Dendritic cell treated with granulocyte-macrophage colony-stimulating factor and Interleukin-4, amounts not matched to agents 40 ng/mL and 50 ng/mL, for 4 days (primary cell): Measurements from ENCODE around the gene ALDH16A1.
"Not testable (repeated sequence)": the region's sequence is repeated elsewhere in the genome, so short reads cannot be mapped to it uniquely, and the experiment has no call there.

Source experiments
- H3K27ac Mint-ChIP-seq: one replicate; pipeline ENCODE4 v1.8.0; 2022; ENCODE audit warnings: mild to moderate bottlenecking, mixed read lengths
- H3K27me3 Mint-ChIP-seq: one replicate; pipeline ENCODE4 v1.8.0; 2022; ENCODE audit warnings: mild to moderate bottlenecking, mixed read lengths
- H3K36me3 Mint-ChIP-seq: one replicate; pipeline ENCODE4 v1.8.0; 2022; ENCODE audit warnings: low read depth, mixed read lengths
- H3K4me1 Mint-ChIP-seq: one replicate; pipeline ENCODE4 v1.8.0; 2022; ENCODE audit warnings: low read depth, mixed read lengths
- H3K4me3 Mint-ChIP-seq: one replicate; pipeline ENCODE4 v1.8.0; 2022; ENCODE audit warnings: mild to moderate bottlenecking, moderate library complexity, mixed read lengths
- H3K9me3 Mint-ChIP-seq: one replicate; pipeline ENCODE4 v1.8.0; 2022; ENCODE audit warnings: mixed read lengths
- intact Hi-C: fragments of 100-400 bp; cut with micrococcal nuclease; formaldehyde crosslinking; loops from one replicate; pipeline ENCODE4 v1.15.0; 2022

Gene ALDH16A1

GRCh38 chr19:49441210-49441959 lies 11.6 kb upstream of the ALDH16A1 start, which contains the start of gene SLC17A7:
Gene SLC17A7 (minus strand): TSS chr19:49441527. CDS start chr19:49441379, 148 bp downstream.
- intact Hi-C loops: no loop called here
- peaks cover 48% of the 10 kb centered on the region for H3K4me1 Mint-ChIP-seq
- peaks cover 62% of the 10 kb centered on the region for H3K27me3 Mint-ChIP-seq
- H3K9me3 Mint-ChIP-seq: no peaks in the 10 kb centered on the region
- H3K36me3 Mint-ChIP-seq: peaks cover 8% of the 10 kb centered on the region
- peak within 1 kb of the TSS; percentile 74 for H3K4me3 Mint-ChIP-seq
- peak within 1 kb of the TSS; percentile 60 for H3K27ac Mint-ChIP-seq

DNA sequence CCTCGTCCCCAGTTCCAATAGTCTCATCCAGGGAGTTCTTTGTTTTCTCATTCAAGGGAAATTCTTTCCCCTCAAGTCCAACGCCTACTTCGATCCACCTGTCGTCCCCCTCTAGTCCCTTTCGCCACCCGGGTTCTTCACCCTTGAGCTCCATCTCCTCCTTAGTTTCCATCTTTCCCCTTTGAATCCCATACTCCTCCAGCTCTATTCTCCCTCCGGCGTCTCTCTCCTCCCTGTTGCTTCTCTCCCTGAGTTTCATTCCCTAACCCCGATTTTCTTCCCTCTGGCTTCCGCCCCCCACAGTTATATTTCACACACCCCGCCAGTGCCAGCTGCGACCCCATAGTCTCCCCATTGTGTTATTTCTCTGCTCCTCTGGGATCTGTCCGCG lies 11.1 kb upstream of the ALDH16A1 start:
- intact Hi-C loops: no loop called here
- Mint-ChIP-seq H3K27me3 (peaks cover 56% of the 10 kb centered on the region), H3K4me3 (peak overlapping the region; percentile 74), H3K27ac (peak overlapping the region; percentile 60), H3K9me3 (no peaks in the 10 kb centered on the region), H3K36me3 (peaks cover 14% of the 10 kb centered on the region), H3K4me1 (peaks cover 52% of the 10 kb centered on the region)

DNA sequence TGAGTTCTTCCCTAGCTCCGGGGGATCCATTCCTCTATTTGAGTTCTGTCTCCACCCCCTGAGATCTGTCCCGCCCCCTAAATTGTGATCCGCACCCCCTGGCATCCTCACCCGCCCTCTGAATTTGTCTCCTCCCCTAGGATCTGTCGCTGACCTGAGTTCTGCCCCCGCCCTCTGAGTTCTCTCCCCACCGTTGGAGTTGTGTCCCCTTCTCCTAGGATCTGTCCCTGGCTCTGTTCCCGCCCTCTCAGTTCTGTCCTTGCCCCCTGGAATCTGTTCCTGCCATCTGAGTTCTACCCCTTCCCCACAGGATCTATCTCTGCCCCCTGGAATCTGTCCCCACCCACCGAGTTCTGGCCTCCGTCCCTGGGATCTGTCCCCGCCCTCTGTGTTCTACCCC lies 10.7 kb upstream of the ALDH16A1 start:
- H3K4me1 Mint-ChIP-seq: peaks cover 56% of the 10 kb centered on the region
- H3K27ac Mint-ChIP-seq: peak overlapping the region; percentile 60
- H3K27me3 Mint-ChIP-seq: peaks cover 52% of the 10 kb centered on the region
- peaks cover 18% of the 10 kb centered on the region for H3K36me3 Mint-ChIP-seq
- no peaks in the 10 kb centered on the region for H3K9me3 Mint-ChIP-seq
- peak overlapping the region; percentile 74 for H3K4me3 Mint-ChIP-seq
- intact Hi-C loops: no loop called here

DNA sequence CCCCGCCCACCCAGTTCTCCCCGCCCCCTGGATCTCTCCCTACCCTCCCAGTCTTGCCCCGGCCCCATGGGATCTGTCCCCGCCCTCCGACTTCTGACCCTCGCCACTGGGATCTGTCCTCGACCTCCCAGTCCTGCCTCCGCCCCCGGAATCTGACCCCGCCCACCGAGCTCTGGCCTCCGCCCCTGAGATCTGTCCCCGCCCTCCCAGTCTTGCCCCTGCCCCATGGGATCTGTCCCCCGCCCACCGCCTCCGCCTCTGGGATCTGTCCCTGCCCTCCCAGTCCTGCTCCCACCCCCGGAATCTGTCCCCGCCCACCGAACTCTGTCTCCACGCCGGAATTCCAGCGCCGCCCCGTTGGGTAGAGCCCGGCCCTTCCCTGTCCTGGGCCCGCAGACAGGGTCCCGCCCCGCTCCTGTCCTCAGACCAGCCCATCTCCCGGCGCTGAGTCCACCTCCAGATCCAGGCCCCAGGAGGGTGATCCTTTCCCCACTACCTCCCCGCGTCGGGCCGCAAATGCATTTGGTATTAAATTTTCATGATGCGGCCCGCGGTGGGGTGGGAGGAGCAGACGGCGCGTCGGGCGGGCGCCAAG lies 10.2 kb upstream of the ALDH16A1 start:
- no peaks in the 10 kb centered on the region for H3K9me3 Mint-ChIP-seq
- H3K4me1 Mint-ChIP-seq: peaks cover 61% of the 10 kb centered on the region
- intact Hi-C loops: loop anchor here (1.0 kb wide), 2 partner anchors 8 to 51 kb away; partner anchors contain the start of gene PIH1D1
- peaks cover 47% of the 10 kb centered on the region for H3K27me3 Mint-ChIP-seq
- peak overlapping the region; percentile 74 for H3K4me3 Mint-ChIP-seq
- H3K27ac Mint-ChIP-seq: peak overlapping the region; percentile 60
- peaks cover 23% of the 10 kb centered on the region for H3K36me3 Mint-ChIP-seq

GRCh38 chr19:49443366-49444099 lies 9.5 kb upstream of the ALDH16A1 start:
- Mint-ChIP-seq H3K27me3 (peaks cover 40% of the 10 kb centered on the region), H3K9me3 (no peaks in the 10 kb centered on the region), H3K4me1 (peaks cover 68% of the 10 kb centered on the region), H3K36me3 (peaks cover 30% of the 10 kb centered on the region), H3K27ac (peak overlapping the region; percentile 60), H3K4me3 (peak overlapping the region; percentile 74)
- intact Hi-C loops: loop anchor here (1.0 kb wide), 2 partner anchors 8 to 51 kb away; partner anchors contain the start of gene PIH1D1

GRCh38 chr19:49444100-49444700 lies 8.8 kb upstream of the ALDH16A1 start:
- H3K9me3 Mint-ChIP-seq, intact Hi-C loops: not testable (repeated sequence)
- Mint-ChIP-seq H3K27ac (peak overlapping the region; percentile 60), H3K4me3 (peak overlapping the region; percentile 74), H3K27me3 (peaks cover 33% of the 10 kb centered on the region), H3K36me3 (peaks cover 36% of the 10 kb centered on the region), H3K4me1 (peaks cover 75% of the 10 kb centered on the region)

DNA sequence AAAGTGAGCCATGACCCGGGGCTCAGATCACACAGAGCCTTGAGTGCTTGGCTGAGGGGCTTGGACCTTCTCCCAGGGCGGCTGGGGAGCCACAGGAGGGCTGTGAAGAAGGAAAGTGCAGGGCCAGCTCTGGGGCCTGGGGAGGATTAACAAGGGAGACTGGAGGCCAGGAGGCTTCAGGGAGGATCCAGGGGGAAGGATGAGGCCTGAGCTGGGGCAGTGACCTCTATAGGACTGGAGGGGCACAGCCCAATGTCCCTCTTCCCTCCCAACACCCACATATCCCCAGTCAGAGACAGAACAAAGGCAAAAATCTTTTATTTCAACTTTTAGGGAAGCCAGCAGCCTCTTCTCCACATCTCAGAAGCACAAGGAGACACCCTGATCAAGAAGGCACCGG lies 7.0 kb upstream of the ALDH16A1 start:
- intact Hi-C loops: no loop called here
- H3K27ac Mint-ChIP-seq: peak overlapping the region; percentile 74
- peaks cover 87% of the 10 kb centered on the region for H3K4me1 Mint-ChIP-seq
- peaks cover 15% of the 10 kb centered on the region for H3K27me3 Mint-ChIP-seq
- H3K36me3 Mint-ChIP-seq: peaks cover 54% of the 10 kb centered on the region
- no peaks in the 10 kb centered on the region for H3K9me3 Mint-ChIP-seq
- H3K4me3 Mint-ChIP-seq: no peak overlapping the region

DNA sequence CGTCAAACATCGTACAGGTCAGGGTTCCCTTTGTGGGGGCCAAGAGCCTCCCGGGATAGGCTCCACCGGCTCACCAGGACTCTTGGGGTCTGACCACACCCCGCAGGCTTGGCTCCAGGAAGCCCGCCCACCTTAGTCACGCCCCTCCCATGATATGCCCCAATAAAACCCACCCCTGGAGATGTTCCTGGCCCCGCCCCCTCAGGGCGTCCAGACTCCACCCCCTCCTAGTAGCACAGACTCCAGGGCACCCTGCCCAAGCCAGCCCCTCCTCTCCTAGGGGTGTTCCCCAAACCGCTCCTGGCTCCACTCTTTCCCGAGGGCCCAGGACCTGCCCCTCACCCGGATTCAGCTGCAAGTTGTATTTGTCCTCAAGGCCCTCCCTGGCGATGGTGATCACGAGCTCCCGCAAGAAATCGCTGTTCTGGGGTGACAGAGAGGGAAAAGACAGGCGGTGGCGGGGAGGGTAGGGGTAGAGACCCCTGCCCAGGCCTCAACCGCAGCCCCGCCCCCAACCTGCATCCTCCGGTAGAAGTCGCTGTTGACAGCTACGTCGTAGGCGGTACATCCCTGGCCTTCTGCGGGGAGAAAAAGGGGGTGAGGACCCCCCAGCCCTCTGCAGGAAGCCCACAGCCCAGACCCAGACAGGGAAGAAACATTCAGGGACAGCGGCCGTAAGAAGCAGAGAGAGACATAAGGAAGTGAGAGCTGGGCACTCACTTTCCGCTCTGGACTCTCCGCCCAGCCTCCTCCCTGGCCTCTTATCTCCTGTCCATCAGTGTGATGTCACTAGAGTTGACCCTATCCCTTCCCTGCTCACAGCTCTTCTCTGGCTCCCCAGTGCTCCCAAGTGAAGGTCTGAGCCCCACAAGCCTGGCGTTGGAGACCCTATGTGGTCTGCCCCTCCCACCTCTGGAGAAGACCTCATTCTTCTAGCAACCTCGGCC lies 5.3 kb upstream of the ALDH16A1 start:
- intact Hi-C loops: no loop called here
- H3K27ac Mint-ChIP-seq: peak overlapping the region; percentile 50
- H3K4me1 Mint-ChIP-seq: peaks cover 76% of the 10 kb centered on the region

DNA sequence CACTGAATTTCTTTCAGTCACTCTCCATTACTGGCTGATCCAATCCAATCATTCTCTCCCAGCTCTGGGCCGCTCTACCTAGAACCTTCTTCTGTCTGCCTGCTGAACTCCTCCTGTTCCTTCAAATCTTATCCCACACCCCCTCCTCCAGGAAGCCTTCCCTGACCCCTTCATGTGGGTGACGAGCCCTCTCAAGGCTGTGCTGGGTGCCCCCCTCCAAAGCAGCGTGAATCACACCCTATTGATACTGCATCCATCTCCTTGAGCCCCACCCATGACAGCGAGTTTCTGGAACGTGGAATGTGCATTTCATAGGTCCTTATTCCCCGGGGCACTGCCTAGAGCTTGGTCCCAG lies 4.6 kb upstream of the ALDH16A1 start:
- H3K27ac Mint-ChIP-seq: peak overlapping the region; percentile 50
- intact Hi-C loops: no loop called here
- H3K9me3 Mint-ChIP-seq: no peaks in the 10 kb centered on the region
- H3K36me3 Mint-ChIP-seq: peaks cover 67% of the 10 kb centered on the region
- H3K4me1 Mint-ChIP-seq: peaks cover 76% of the 10 kb centered on the region
- no peaks in the 10 kb centered on the region for H3K27me3 Mint-ChIP-seq
- no peak overlapping the region for H3K4me3 Mint-ChIP-seq

More for the DNA sequence above, 5.3 kb upstream of the ALDH16A1 start:
- H3K27me3 Mint-ChIP-seq: peaks cover under 1% of the 10 kb centered on the region
- no peak overlapping the region for H3K4me3 Mint-ChIP-seq
- no peaks in the 10 kb centered on the region for H3K9me3 Mint-ChIP-seq
- peaks cover 61% of the 10 kb centered on the region for H3K36me3 Mint-ChIP-seq

GRCh38 chr19:49450405-49450804 lies 2.6 kb upstream of the ALDH16A1 start:
- Mint-ChIP-seq H3K4me1 (peaks cover 70% of the 10 kb centered on the region), H3K36me3 (peaks cover 82% of the 10 kb centered on the region), H3K27ac (peak overlapping the region; percentile 98), H3K4me3 (peak overlapping the region; percentile 95), H3K27me3 (no peaks in the 10 kb centered on the region), H3K9me3 (no peaks in the 10 kb centered on the region)
- intact Hi-C loops: loop anchor here (5.0 kb wide), 1 partner anchor 192 kb away; the partner anchor contains the start of genes RRAS and SCAF1

- H3K9me3 Mint-ChIP-seq: no peaks in the 10 kb centered on the region
- no peaks in the 10 kb centered on the region for H3K27me3 Mint-ChIP-seq
- H3K36me3 Mint-ChIP-seq: peaks cover 84% of the 10 kb centered on the region
- peak within 1 kb of the TSS; percentile 98 for H3K27ac Mint-ChIP-seq
- peaks cover 66% of the 10 kb centered on the region for H3K4me1 Mint-ChIP-seq
- intact Hi-C loops: loop anchor here (1.0 to 5.0 kb wide), 2 partner anchors 8 to 191 kb away; partner anchors contain the start of genes RRAS and SCAF1
- H3K4me3 Mint-ChIP-seq: peak within 1 kb of the TSS; percentile 99
Observed at GRCh38 chr19:49451430-49452181, 1.4 kb upstream of the ALDH16A1 start, which contains the start of gene PIH1D1. Gene PIH1D1 (minus strand): TSS chr19:49451814. CDS start chr19:49451574, 240 bp downstream.

DNA sequence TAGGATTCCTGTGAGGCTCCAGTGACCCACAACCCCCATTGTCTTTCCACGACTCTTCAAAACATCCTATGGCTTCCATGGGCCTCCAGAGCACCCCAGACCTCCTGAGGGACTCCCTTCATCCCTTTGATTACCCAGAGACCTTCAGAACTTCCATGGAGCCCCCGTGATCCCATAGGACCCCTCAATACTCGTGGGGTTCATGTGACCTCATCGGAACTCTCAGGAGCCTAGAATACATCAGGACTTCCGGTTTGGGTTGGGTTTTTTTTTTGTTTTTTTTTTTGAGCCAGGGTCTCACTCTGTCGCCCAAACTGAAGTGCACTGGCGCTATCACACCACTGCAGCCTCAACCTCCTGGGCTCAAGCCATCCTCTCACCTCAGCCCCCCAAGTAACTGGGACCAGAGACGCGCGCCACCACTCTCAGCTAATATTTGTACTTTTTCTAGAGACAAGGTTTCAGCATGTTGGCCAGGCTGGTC lies 774 bp downstream of the ALDH16A1 start:
- Mint-ChIP-seq H3K4me3 (peak overlapping the region; percentile 99), H3K27ac (peak overlapping the region; percentile 98), H3K4me1 (peaks cover 56% of the 10 kb centered on the region), H3K27me3 (no peaks in the 10 kb centered on the region), H3K9me3 (no peaks in the 10 kb centered on the region), H3K36me3 (peaks cover 78% of the 10 kb centered on the region)
- intact Hi-C loops: loop anchor here (1.0 to 5.0 kb wide), 2 partner anchors 34 to 189 kb away; partner anchors contain the start of genes RPL13A, RRAS and SCAF1
